BE2C (cell line): ENCODE measurements around the gene SLC38A2.

ENCODE experiments used
- DNase-seq: peaks from one replicate; pipeline ENCODE4 v3.0.0-alpha.2; 2020
- H3K27me3 ChIP-seq: fragments of 250-450 bp; sonication (Bioruptor Pico); 2 replicates; pipeline ENCODE4 v1.5.1; 2020; ENCODE audit warnings: mild to moderate bottlenecking
- H3K36me3 ChIP-seq: fragments of 250-450 bp; sonication (Bioruptor Pico); 2 replicates; pipeline ENCODE4 v1.5.1; 2020; ENCODE audit warnings: mild to moderate bottlenecking
- H3K4me1 ChIP-seq: fragments of 250-450 bp; sonication (Bioruptor Pico); 2 replicates; pipeline ENCODE4 v1.5.1; 2020
- H3K4me3 ChIP-seq: 2 replicates; pipeline ENCODE4 v1.5.1; 2011; ENCODE audit warnings: low read depth, low read length
- H3K9me3 ChIP-seq: fragments of 250-450 bp; sonication (Bioruptor Pico); 2 replicates; pipeline ENCODE4 v1.5.1; 2020
- TF ChIP-seq, protein P1 (sequence below): IDR thresholded peaks from 2 replicates; pipeline ENCODE4 v1.5.1; 2012; ENCODE audit warnings: mild to moderate bottlenecking, low read depth, low read length

SLC38A2 gene

DNA sequence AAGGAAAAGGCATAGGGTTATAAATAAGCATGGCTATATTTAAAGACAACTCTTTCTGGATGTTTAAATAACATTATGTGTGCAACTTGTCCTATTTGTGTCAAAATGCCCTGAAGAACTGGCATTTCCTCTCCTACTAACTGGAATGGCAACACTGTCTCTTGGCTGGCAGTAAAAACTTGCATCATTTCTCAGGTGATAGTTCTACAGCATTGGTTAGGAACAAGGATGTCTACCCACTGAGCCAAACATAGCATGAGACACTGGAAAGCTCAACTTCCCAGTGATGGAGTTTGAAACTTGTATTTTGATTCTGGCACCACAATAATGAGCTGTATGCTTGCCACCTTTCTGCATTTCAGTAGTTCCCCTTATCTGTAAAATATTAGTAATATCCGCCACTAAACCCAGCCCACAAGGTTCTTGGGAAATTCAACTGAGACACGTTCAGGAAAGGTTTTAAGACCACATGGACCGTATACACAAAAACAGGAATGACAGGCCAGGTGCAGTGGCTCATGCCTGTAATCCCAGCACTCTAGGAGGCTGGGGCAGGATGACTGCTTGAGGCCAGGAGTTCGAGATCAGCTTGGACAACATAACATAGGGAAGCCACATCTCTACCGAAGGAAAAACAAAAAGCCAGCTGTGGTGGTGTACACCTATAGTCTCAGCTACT lies 5.1 kb downstream of the SLC38A2 start:
- peaks cover 87% of the 10 kb centered on the region for H3K36me3 ChIP-seq
- TF ChIP-seq, protein P1, sequence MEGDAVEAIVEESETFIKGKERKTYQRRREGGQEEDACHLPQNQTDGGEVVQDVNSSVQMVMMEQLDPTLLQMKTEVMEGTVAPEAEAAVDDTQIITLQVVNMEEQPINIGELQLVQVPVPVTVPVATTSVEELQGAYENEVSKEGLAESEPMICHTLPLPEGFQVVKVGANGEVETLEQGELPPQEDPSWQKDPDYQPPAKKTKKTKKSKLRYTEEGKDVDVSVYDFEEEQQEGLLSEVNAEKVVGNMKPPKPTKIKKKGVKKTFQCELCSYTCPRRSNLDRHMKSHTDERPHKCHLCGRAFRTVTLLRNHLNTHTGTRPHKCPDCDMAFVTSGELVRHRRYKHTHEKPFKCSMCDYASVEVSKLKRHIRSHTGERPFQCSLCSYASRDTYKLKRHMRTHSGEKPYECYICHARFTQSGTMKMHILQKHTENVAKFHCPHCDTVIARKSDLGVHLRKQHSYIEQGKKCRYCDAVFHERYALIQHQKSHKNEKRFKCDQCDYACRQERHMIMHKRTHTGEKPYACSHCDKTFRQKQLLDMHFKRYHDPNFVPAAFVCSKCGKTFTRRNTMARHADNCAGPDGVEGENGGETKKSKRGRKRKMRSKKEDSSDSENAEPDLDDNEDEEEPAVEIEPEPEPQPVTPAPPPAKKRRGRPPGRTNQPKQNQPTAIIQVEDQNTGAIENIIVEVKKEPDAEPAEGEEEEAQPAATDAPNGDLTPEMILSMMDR, result no peak
- DNase-seq, result no peak
- 0 out of 2 replicates have a peak, but pooled peaks cover 12% of the 10 kb centered on the region for H3K4me1 ChIP-seq
- no peaks in the 10 kb centered on the region for H3K27me3 ChIP-seq
- H3K4me3 ChIP-seq, result no peak overlapping the region
- H3K9me3 ChIP-seq, result no peaks in the 10 kb centered on the region

DNA sequence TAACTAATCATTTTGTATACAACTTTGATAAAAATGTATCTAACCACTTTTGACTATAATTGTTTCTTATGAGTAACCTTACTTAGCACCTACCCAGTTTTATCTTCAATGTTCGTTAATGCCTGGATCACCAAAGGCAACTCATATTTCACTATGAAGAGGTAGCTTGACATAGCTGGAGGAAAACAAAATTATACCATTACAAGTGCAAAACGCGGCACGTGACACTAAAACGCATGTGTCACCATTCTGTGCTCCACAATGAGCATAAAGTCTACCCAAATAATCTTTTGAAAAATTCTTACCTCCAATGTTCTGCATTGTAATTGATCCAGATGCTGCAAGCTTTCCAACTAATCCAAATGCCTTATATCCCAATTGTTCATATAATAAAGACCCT lies 5.8 kb downstream of the SLC38A2 start:
- 0 out of 2 replicates have a peak, but pooled peaks cover 12% of the 10 kb centered on the region for H3K4me1 ChIP-seq
- H3K27me3 ChIP-seq, result no peaks in the 10 kb centered on the region
- H3K4me3 ChIP-seq, result no peak overlapping the region
- no peaks in the 10 kb centered on the region for H3K9me3 ChIP-seq
- TF ChIP-seq, protein P1, result no peak
- no peak for DNase-seq
- H3K36me3 ChIP-seq, result peaks cover 94% of the 10 kb centered on the region

DNA sequence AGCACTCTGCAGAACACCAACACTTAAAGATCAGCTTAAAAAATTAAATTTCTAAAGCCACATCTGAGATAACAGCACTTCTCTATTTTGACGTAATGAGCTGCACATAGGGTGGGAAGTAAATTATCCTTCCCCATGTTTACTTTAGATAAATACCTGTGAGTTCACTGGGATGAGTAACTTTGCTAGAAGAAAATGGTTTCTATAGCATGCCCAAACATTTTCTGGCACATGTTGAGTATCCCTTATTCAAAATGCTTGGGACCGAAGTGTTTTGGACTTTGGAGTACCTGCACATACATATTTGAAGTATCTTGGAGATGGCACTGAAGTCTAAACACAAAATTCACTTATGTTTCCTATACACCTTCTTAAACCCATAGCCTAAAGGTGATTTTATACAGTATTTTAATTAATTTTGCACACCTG lies 6.6 kb downstream of the SLC38A2 start:
- Histone ChIP-seq H3K27me3 (no peaks in the 10 kb centered on the region), H3K4me1 (0 out of 2 replicates have a peak, but pooled peaks cover 12% of the 10 kb centered on the region), H3K36me3 (peaks cover 100% of the 10 kb centered on the region), H3K4me3 (no peak overlapping the region), H3K9me3 (no peaks in the 10 kb centered on the region)
- DNase-seq, result no peak
- TF ChIP-seq, protein P1, result no peak

DNA sequence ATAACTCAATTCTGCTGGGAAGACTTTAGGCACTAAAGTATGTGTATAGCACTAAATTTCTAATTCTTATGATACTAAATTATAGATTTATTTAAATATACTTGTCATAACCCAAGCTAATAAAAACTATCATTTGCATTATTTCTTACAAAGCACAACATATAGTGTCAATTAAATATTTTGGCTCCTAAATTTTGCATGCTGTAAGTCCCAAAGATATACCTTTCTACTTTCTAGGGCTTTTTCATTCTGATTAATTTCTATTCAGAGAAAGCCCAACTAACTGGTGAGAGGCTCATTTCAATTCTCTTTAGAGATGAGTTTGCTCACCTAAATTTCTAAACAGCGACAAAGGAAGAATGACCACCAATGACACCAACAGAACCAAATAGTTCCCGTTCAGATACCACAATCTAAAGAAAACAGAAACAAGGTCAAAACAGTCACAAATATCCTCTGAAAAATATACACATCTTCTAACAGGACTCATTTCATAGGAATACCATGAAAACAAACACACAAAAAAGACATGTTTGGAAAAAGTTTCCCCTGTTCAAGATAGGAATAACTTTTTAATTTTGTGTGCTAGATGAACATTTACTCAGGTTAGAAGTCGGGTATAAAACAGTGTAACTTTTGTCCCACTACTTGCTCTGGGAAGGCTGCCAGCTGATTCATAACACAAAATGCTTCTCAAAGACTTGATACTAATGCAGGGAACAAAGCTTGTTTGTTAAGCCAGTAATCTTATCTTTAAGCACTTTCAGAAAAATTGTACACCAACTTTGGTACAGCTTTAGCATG lies 7.6 kb downstream of the SLC38A2 start:
- DNase-seq, result no peak
- peaks cover 100% of the 10 kb centered on the region for H3K36me3 ChIP-seq
- no peaks in the 10 kb centered on the region for H3K9me3 ChIP-seq
- 0 out of 2 replicates have a peak, but pooled peaks cover 12% of the 10 kb centered on the region for H3K4me1 ChIP-seq
- H3K4me3 ChIP-seq, result no peak overlapping the region
- no peaks in the 10 kb centered on the region for H3K27me3 ChIP-seq
- TF ChIP-seq, protein P1, result no peak

DNA sequence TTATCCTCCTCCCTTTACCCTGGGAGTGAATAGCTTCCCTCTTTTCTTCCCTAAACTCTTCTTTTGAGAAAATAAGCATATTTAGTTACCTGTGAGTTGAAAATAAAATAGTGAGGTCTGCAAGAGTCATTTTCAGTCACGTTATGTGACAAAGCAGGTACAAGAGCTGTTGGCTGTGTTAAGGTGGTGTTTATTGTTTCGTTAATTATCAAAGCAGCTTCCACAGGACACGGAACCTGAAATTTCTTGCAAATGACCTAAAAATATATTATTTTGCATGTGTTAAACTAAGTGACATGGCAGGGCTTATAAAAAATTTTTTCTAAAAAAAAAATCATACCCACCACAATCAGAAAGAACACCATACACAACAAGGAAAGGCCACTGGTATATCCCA lies 8.3 kb downstream of the SLC38A2 start:
- H3K27me3 ChIP-seq, result no peaks in the 10 kb centered on the region
- H3K36me3 ChIP-seq, result peaks cover 100% of the 10 kb centered on the region
- H3K4me3 ChIP-seq, result no peak overlapping the region
- H3K9me3 ChIP-seq, result no peaks in the 10 kb centered on the region
- no peak for DNase-seq
- H3K4me1 ChIP-seq, result 0 out of 2 replicates have a peak, but pooled peaks cover 6% of the 10 kb centered on the region
- TF ChIP-seq, protein P1, result no peak
